H1 (cell line): ENCODE data around the gene TFDP1. TPM values are rescaled to one million over a fixed set of nuclear protein-coding genes. Genes with fewer than 3 reads are reported as not detected.

Experiments
- CTCF ChIA-PET: fragments of 300-600 bp; sonication (Branson Sonifier 250); formaldehyde crosslinking; loops from one replicate; lab custom pipeline; 2021; ENCODE audit not compliant: partially characterized antibody; lab: Charles Lee
- POLR2A ChIA-PET: fragments of 300-600 bp; sonication (Branson Sonifier 250); formaldehyde crosslinking; loops from one replicate; lab custom pipeline; 2021; ENCODE audit warnings: inconsistent platforms; ENCODE audit not compliant: partially characterized antibody; lab: Charles Lee
- DNase-seq, 2 experiments: peaks; one replicate each; pipeline versions ENCODE4 v3.0.0 to v3.0.0-alpha.2; 2010 to 2022; ENCODE audit warnings: low spot score in 2 of 2, low read depth in 1 of 2, mixed read lengths in 1 of 2
- FAIRE-seq: peaks from 2 replicates; lab custom pipeline; 2011; peaks lifted over from hg19 to GRCh38; lab: Jason Lieb, UNC
- H2AFZ ChIP-seq: 2 replicates; pipeline ENCODE4 v1.8.1; 2012; ENCODE audit warnings: low read length, inconsistent platforms
- H2AK5ac ChIP-seq: 2 replicates; pipeline ENCODE4 v1.6.1; 2013; ENCODE audit warnings: low read depth, low read length
- H2BK120ac ChIP-seq: replicated peaks from 2 replicates; pipeline ENCODE3; 2013; ENCODE audit warnings: low read depth, low read length, inconsistent platforms
- H2BK12ac ChIP-seq: 2 replicates; pipeline ENCODE4 v1.6.1; 2013; ENCODE audit warnings: low read depth, low read length
- H2BK15ac ChIP-seq: 2 replicates; pipeline ENCODE4 v1.6.1; 2013; ENCODE audit warnings: low read length
- H2BK20ac ChIP-seq: 2 replicates; pipeline ENCODE4 v1.6.1; 2013; ENCODE audit warnings: low read length
- H2BK5ac ChIP-seq: 2 replicates; pipeline ENCODE4 v1.6.1; 2013; ENCODE audit warnings: low read depth, low read length
- H3K14ac ChIP-seq: 2 replicates; pipeline ENCODE4 v1.6.1; 2013; ENCODE audit warnings: inconsistent platforms; ENCODE audit not compliant: insufficient read length
- H3K18ac ChIP-seq: 2 replicates; pipeline ENCODE4 v1.6.1; 2013; ENCODE audit warnings: low read length; ENCODE audit errors: extremely low read depth
- H3K23ac ChIP-seq: 2 replicates; pipeline ENCODE4 v1.6.1; 2013; ENCODE audit warnings: inconsistent platforms; ENCODE audit not compliant: insufficient read length
- H3K23me2 ChIP-seq: 2 replicates; pipeline ENCODE4 v1.6.1; 2013; ENCODE audit warnings: low read depth, low read length
- H3K27ac ChIP-seq: 2 replicates; pipeline ENCODE4 v1.6.1; 2011; ENCODE audit warnings: low read depth, low read length, inconsistent platforms
- H3K27me3 ChIP-seq, 4 experiments: replicated peaks in 1 of 4; 1 replicate in 1 of 4; 2 replicates in 3 of 4; pipeline versions ENCODE4 v1.6.1 to v1.8.1; 2011 to 2013; ENCODE audit warnings: low read length in 3 of 4, mild to moderate bottlenecking in 3 of 4, inconsistent platforms in 2 of 4, mixed read lengths in 2 of 4, moderate library complexity in 1 of 4; ENCODE audit not compliant: control insufficient read depth in 3 of 4, insufficient read depth in 3 of 4; ENCODE audit errors: extremely low read depth in 1 of 4
- H3K36me3 ChIP-seq, 4 experiments: 2 replicates each; pipeline versions ENCODE4 v1.6.1 to v1.8.1; 2011 to 2013; ENCODE audit warnings: mild to moderate bottlenecking in 4 of 4, low read length in 3 of 4, moderate library complexity in 2 of 4, control low read depth in 1 of 4, inconsistent platforms in 1 of 4; ENCODE audit not compliant: insufficient read depth in 4 of 4, control insufficient read depth in 2 of 4
- H3K4ac ChIP-seq: replicated peaks from 2 replicates; pipeline ENCODE3; 2013; ENCODE audit warnings: low read length, low read depth, mixed read lengths, inconsistent platforms; ENCODE audit not compliant: insufficient read length
- H3K4me1 ChIP-seq, 4 experiments: replicated peaks in 1 of 4; 1 replicate in 1 of 4; 2 replicates in 3 of 4; pipeline versions ENCODE4 v1.6.1 to v1.8.1; 2011 to 2013; ENCODE audit warnings: low read length in 3 of 4, inconsistent platforms in 2 of 4, mixed read lengths in 1 of 4; ENCODE audit not compliant: insufficient read depth in 4 of 4, control insufficient read depth in 3 of 4
- H3K4me2 ChIP-seq, 2 experiments: 2 replicates each; pipeline versions ENCODE4 v1.6.1 to v1.8.1; 2011 to 2013; ENCODE audit warnings: low read depth in 2 of 2, low read length in 2 of 2, control low read depth in 1 of 2, inconsistent platforms in 1 of 2, mild to moderate bottlenecking in 1 of 2; ENCODE audit not compliant: insufficient read depth in 1 of 2
- H3K4me3 ChIP-seq, 4 experiments: fragments of 200-600, 300-600 bp in 1 of 4; sonication (generic), shearing (Covaris generic), sonication (Bioruptor Twin) in 1 of 4; 2 replicates each; pipeline versions ENCODE4 v1.5.1 to v1.8.1; 2011 to 2016; ENCODE audit warnings: low read length in 4 of 4, low read depth in 3 of 4, control low read depth in 2 of 4, inconsistent platforms in 2 of 4, mild to moderate bottlenecking in 2 of 4, mixed read lengths in 1 of 4, moderate library complexity in 1 of 4; ENCODE audit not compliant: insufficient read depth in 2 of 4; ENCODE audit errors: extremely low read depth in 1 of 4
- H3K56ac ChIP-seq: replicated peaks from 2 replicates; pipeline ENCODE3; 2013; ENCODE audit warnings: low read depth, mild to moderate bottlenecking, mixed read lengths, low read length, inconsistent platforms; ENCODE audit not compliant: insufficient read length
- H3K79me1 ChIP-seq: 2 replicates; pipeline ENCODE4 v1.6.1; 2013; ENCODE audit warnings: low read depth, low read length, control low read depth
- H3K79me2 ChIP-seq, 2 experiments: 2 replicates each; pipeline versions ENCODE4 v1.6.1 to v1.8.1; 2012 to 2013; ENCODE audit warnings: low read length in 2 of 2, mild to moderate bottlenecking in 2 of 2, inconsistent platforms in 1 of 2; ENCODE audit not compliant: insufficient read depth in 2 of 2, control insufficient read depth in 1 of 2
- H3K9ac ChIP-seq, 4 experiments: replicated peaks in 1 of 4; 1 replicate in 1 of 4; 2 replicates in 3 of 4; pipeline versions ENCODE4 v1.6.1 to v1.8.1; 2011 to 2013; ENCODE audit warnings: low read depth in 3 of 4, low read length in 3 of 4, control low read depth in 2 of 4, mild to moderate bottlenecking in 2 of 4, moderate library complexity in 2 of 4, inconsistent platforms in 1 of 4; ENCODE audit errors: extremely low read depth in 1 of 4
- H3K9me3 ChIP-seq, 2 experiments: 2 replicates each; pipeline versions ENCODE4 v1.6.1 to v1.8.1; 2012 to 2013; ENCODE audit warnings: mild to moderate bottlenecking in 2 of 2, moderate library complexity in 2 of 2, control low read depth in 1 of 2, inconsistent platforms in 1 of 2, low read depth in 1 of 2, low read length in 1 of 2, mixed read lengths in 1 of 2; ENCODE audit not compliant: insufficient read depth in 2 of 2
- H4K20me1 ChIP-seq, 2 experiments: replicated peaks in 1 of 2; 2 replicates each; pipeline versions ENCODE3 to v1.8.1; 2011 to 2013; ENCODE audit warnings: inconsistent platforms in 2 of 2, low read length in 2 of 2, mild to moderate bottlenecking in 1 of 2; ENCODE audit not compliant: insufficient read depth in 2 of 2, control insufficient read depth in 1 of 2
- H4K5ac ChIP-seq: 2 replicates; pipeline ENCODE4 v1.6.1; 2013; ENCODE audit warnings: low read length, low read depth, mixed read lengths, inconsistent platforms; ENCODE audit not compliant: insufficient read length
- H4K8ac ChIP-seq: 2 replicates; pipeline ENCODE4 v1.8.0; 2013; ENCODE audit warnings: mild to moderate bottlenecking, moderate library complexity, low read length, inconsistent platforms; ENCODE audit not compliant: insufficient read depth; ENCODE audit errors: extremely low read depth
- H4K91ac ChIP-seq: replicated peaks from 2 replicates; pipeline ENCODE3; 2013; ENCODE audit warnings: low read length, mixed read lengths, inconsistent platforms; ENCODE audit not compliant: insufficient read length
- BRCA1 ChIP-seq: IDR thresholded peaks from 2 replicates; pipeline ENCODE4 v1.6.1; 2012; ENCODE audit warnings: low read depth, low read length, improper control_type of control experiment
- CBX5 ChIP-seq: fragments of 300-800, 300-1000 bp; sonication (generic); IDR thresholded peaks from 2 replicates; pipeline ENCODE4 v1.7.1; 2016; ENCODE audit warnings: antibody characterized with exemption, low read length, low read depth
- CEBPB ChIP-seq: IDR thresholded peaks from 2 replicates; pipeline ENCODE4 v1.6.1; 2012; ENCODE audit warnings: low read depth, low read length
- CHD1 ChIP-seq: IDR thresholded peaks from 2 replicates; pipeline ENCODE4 v1.6.1; 2012; ENCODE audit warnings: low read depth, low read length, improper control_type of control experiment
- FOSL1 ChIP-seq: IDR thresholded peaks from 2 replicates; pipeline ENCODE4 v1.6.1; 2011; ENCODE audit warnings: mild to moderate bottlenecking, low read depth, low read length, moderate library complexity; ENCODE audit not compliant: insufficient read depth
- HDAC6 ChIP-seq: IDR thresholded peaks from one replicate; pipeline ENCODE4 v1.7.1; 2012; ENCODE audit warnings: low read depth, mild to moderate bottlenecking, inconsistent platforms, low read length, moderate library complexity
- PHF8 ChIP-seq: fragments of 200-600 bp; sonication (generic); conservative IDR thresholded peaks from 2 replicates; pipeline ENCODE4 v1.7.1; 2012; ENCODE audit warnings: low read depth, mild to moderate bottlenecking, inconsistent platforms, low read length, moderate library complexity
- POU5F1 ChIP-seq: IDR thresholded peaks from 2 replicates; pipeline ENCODE4 v1.6.1; 2011; ENCODE audit warnings: low read depth, mild to moderate bottlenecking, low read length, moderate library complexity
- RBBP5 ChIP-seq: IDR thresholded peaks from 2 replicates; pipeline ENCODE4 v1.7.1; 2012; ENCODE audit warnings: low read depth, mild to moderate bottlenecking, inconsistent platforms, low read length, moderate library complexity, borderline replicate concordance
- RFX5 ChIP-seq: IDR thresholded peaks from 2 replicates; pipeline ENCODE4 v1.6.1; 2011; ENCODE audit warnings: low read depth, low read length, improper control_type of control experiment, borderline replicate concordance
- SAP30 ChIP-seq: fragments of 300-600 bp; sonication (generic); IDR thresholded peaks from 2 replicates; pipeline ENCODE4 v1.7.1; 2012; ENCODE audit warnings: low read length, moderate library complexity, mild to moderate bottlenecking, inconsistent platforms; ENCODE audit not compliant: insufficient read depth, insufficient replicate concordance
- SP2 ChIP-seq: IDR thresholded peaks from 2 replicates; pipeline ENCODE4 v1.6.1; 2012; ENCODE audit warnings: mild to moderate bottlenecking, low read length, inconsistent platforms
- YY1 ChIP-seq: IDR thresholded peaks from 2 replicates; pipeline ENCODE4 v1.6.1; 2011; ENCODE audit warnings: low read depth, mild to moderate bottlenecking, low read length
- ZNF274 ChIP-seq: IDR thresholded peaks from 2 replicates; pipeline ENCODE4 v1.7.0; 2012; ENCODE audit warnings: low read length, borderline replicate concordance; ENCODE audit errors: extremely low read depth
- WGBS, 2 experiments: shearing (Covaris generic) in 1 of 2; methylation state at CpG; one replicate each; pipeline versions ENCODE4 v1.1.6 to v1.1.7; 2013 to 2015; ENCODE audit warnings: low lambda C conversion rate in 2 of 2, mixed read lengths in 2 of 2, inconsistent platforms in 1 of 2, low coverage in 1 of 2, missing lambda C conversion rate in 1 of 2; ENCODE audit not compliant: insufficient replicate concordance in 2 of 2, insufficient coverage in 1 of 2, insufficient read length in 1 of 2; ENCODE audit errors: extremely low coverage in 1 of 2, missing lambda C conversion rate in 1 of 2; 5-methylcytosine and 5-hydroxymethylcytosine counted together
- polyA plus RNA-seq, 7 experiments: library from polyadenylated mRNA; depleted of rRNA in 3 of 7; stranded (reverse) in 5 of 7; unstranded in 2 of 7; fragments of >200 nt in 5 of 7; fragments of 200-250 nt in 2 of 7; gene quantifications; 1 replicate in 5 of 7; 2 replicates in 1 of 7; 4 replicates in 1 of 7; pipeline versions ENCODE4 v1.2.1 to v1.2.3, GENCODE V29; 2011 to 2013; ENCODE audit warnings: missing spikeins in 2 of 7, mixed read lengths in 2 of 7
- total RNA-seq: library from RNA; stranded (reverse); fragmentation: NEBNext Ultra II Directional; extraction: Animal tissue kit (Norgen Biotek cat#: 25700); gene quantifications from 2 replicates; pipeline ENCODE4 v1.2.1, GENCODE V29; 2021

Gene TFDP1
- total and polyA plus RNA-seq, 2 of the 8 experiments (the other 6 are each of a cell fraction or from before 2014, with no cell fraction given), result 43.6 to 81.9 TPM

GRCh38 chr13:113552786-113553434 is 31.6 kb upstream of the TFDP1 start:
- Histone ChIP-seq H2BK20ac (no peak overlapping the region), H2AFZ (no peak overlapping the region), H4K91ac (no peak overlapping the region), H4K20me1 (peaks cover 0 to 15% of the 10 kb centered on the region in 2 experiments), H2BK12ac (no peak overlapping the region), H3K23ac (no peak overlapping the region), H3K79me1 (no peaks in the 10 kb centered on the region; the same call in 1 of the 2 replicates), H3K23me2 (peaks cover 2% of the 10 kb centered on the region; the same call in 1 of the 2 replicates), H2AK5ac (no peak overlapping the region), H3K4ac (no peak overlapping the region), H3K4me2 (no peak overlapping the region), H2BK5ac (no peak overlapping the region), H3K27ac (no peak overlapping the region), H3K18ac (no peak overlapping the region; the same call in 1 of the 2 replicates), H3K9ac (no peak overlapping the region), H3K36me3 (peaks cover 0 to 2% (median 0%) of the 10 kb centered on the region in 4 experiments; a peak in 1 of 8 replicates), H3K14ac (no peak overlapping the region), H3K79me2 (no peaks in the 10 kb centered on the region), H4K5ac (no peak overlapping the region), H3K27me3 (no peaks in the 10 kb centered on the region), H3K56ac (no peak overlapping the region), H3K4me1 (peaks cover 0 to 3% (median 0%) of the 10 kb centered on the region in 4 experiments; a peak in 1 of 7 replicates), H4K8ac (no peak overlapping the region), H2BK15ac (no peak overlapping the region), H3K9me3 (no peaks in the 10 kb centered on the region), H3K4me3 (no peak overlapping the region), H2BK120ac (no peak overlapping the region)
- CTCF ChIA-PET, result interaction anchor here (1.2 kb wide), 1 partner anchor 9 kb away, joined by 7 read pairs; no protein-coding TSS in a partner anchor
- POLR2A ChIA-PET, result interaction anchor here (1.0 kb wide), 1 partner anchor 8 kb away, joined by 3 read pairs; no protein-coding TSS in a partner anchor
- FAIRE-seq (no peak), DNase-seq (no peak)
- 95% methylated on average over 16 of the region's 16 CpGs; no CpG with 5 or more reads in 1 of the 2 experiments for WGBS, 2 experiments
- TF ChIP-seq SAP30, result no peak
- TF ChIP-seq PHF8, result no peak
- TF ChIP-seq CHD1, result no peak
- no peak for TF ChIP-seq POU5F1
- TF ChIP-seq YY1, result no peak
- TF ChIP-seq CEBPB, result no peak
- TF ChIP-seq ZNF274, result no peak
- no peak for TF ChIP-seq SP2
- no peak for TF ChIP-seq FOSL1
- no peak for TF ChIP-seq RBBP5
- TF ChIP-seq RFX5, result no peak
- TF ChIP-seq HDAC6, result no peak
- no peak for TF ChIP-seq BRCA1
- TF ChIP-seq CBX5, result no peak
